Hematopoietic multipotent progenitor cell treated with erythropoietin and hydrocortisone succinate and interleukin-3 and kit ligand, for 17 days (in vitro differentiated cells): ENCODE results near the gene PRKCB.

Source experiments
- DNase-seq: peaks from one replicate; pipeline ENCODE4 v3.0.0-alpha.2; 2015; ENCODE audit warnings: low spot score

PRKCB gene

DNA sequence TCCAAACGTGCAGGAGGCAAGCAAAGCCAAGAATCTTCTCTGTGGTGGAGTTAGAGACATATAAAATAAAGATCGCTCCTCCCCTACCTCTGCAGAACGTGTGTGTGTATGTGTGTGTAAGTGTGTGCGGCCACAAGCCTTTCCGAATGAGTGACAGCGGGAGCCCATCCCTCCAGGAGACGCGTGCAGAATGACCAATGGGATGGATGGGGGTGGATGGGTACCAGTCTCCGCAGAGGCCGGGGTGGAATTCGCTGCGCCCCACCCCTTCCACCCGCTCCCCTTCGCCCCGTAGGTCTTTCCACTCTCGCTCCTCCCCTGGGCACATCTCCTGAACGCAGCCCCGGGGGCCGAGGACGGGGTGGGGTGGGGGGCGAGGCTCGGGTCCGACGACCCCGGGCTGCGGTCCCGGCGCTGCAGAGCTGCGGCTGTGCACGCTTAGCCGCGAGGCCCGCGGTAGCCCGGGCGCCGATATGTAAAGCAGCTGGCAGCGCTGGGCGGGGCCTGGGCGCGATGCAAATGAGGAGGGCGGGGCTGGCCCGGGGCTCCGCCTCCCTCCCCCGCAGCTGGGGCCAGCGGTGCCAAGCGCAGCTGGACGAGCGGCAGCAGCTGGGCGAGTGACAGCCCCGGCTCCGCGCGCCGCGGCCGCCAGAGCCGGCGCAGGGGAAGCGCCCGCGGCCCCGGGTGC is at the start of gene PRKCB:
TSS of gene PRKCB (plus strand) at position 594 of the 688 bp plus-strand sequence.
- peak; percentile 82 for DNase-seq

DNA sequence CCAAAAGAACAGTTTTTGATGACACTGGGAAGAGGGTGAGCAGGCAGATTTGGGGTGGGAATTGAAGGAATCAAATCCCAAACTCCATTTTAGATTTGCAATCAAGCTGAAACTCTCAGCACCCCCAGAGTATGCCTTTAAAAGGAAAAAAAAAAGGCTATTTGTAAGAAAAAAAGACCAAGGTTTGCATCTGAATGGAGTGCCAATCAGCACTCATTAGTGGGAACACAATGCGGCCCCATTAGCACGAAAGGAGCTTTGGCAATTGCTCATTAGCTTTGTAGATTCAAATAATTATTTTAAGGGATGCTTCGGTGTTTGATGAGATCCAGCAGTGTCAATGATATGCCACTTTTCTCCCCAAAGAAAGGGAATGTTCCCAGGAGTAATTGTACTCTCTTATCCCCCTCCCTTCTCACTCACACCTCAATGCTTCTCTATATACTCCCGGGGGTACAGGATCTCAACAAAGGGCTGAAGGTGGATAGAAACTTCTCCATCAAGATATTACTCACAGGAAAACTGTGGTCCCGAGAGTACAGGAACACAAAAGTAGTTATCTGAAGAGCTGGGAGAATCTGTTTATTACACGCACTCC is 48.7 kb upstream of the PRKCB start:
- DNase-seq, result no peak

DNA sequence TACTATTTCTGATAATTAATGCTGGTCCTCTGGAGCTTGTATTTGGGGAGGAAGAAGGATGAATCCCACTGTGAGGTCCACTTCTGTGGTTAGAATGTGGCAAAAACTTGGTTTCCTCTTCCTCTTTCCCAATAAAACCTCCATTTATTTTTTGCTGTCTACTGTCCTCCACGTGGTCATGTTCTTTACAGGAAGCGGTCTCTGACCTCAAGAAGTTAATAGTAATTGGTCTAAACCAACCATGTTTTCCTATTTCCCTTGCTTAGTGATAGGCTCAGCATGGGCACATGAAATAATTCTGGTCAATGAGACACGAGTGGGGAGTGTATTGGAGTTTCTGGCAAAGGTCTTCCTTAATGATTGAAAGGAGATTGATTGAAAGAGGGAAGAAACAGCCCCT is 47.1 kb upstream of the PRKCB start:
- DNase-seq, result no peak

DNA sequence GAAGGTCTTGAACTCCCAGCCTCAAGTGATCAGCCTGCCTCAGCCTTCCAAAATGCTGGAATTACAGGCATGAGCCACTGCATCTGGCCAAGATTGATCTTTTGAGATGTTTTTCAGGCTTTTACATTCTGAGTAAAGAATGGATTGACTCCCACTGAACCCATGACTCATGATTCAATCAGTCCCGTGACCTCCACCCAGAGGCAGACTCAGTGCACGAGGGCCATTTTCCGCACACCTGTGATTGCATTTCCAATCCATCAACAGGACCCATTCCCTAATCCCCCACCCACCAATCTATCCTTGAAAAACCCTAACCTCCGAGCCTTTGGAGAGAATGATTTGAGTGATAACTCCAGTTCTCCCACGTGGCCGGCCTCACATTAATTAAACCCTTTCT is 40.4 kb upstream of the PRKCB start:
- DNase-seq, result no peak

DNA sequence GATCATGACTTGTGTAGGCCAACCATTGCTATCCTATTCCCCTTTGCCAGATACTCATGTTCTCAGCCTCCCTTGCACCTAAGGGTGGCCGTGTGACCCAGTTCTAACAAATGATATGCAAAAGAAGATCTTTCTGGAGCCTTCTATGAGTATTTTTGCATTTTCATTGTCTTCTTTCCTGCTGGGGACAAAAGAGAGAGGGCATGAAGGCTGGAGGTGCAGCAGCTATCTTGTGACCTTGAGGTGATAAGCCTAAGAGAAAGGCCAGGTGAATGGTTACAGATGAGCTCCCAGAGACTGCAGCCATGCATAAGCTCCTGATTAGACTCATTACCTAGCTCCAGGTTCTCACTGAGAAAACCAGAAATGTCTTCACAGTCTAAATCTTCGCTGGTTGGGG is 38.8 kb upstream of the PRKCB start:
- no peak for DNase-seq

DNA sequence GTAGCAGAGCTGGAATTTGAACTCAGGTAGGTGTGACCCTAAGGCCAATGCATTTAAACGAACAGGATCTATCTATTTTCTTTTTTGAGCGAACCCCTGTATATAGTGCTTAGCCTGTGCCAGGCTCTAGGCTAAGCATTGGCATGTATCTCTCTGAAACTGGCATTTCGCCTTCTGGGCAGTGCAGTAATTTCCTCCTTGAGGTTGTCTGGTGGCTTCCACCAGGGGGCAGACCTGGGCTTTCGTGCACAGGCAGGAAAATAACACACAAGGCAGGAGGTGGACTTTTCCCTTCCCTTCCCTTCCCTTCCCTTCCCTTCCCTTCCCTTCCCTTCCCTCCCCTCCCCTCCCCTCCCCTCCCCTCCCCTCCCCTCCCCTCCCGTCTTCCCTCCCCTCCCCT is 34.4 kb upstream of the PRKCB start:
- peak; percentile 58 for DNase-seq

DNA sequence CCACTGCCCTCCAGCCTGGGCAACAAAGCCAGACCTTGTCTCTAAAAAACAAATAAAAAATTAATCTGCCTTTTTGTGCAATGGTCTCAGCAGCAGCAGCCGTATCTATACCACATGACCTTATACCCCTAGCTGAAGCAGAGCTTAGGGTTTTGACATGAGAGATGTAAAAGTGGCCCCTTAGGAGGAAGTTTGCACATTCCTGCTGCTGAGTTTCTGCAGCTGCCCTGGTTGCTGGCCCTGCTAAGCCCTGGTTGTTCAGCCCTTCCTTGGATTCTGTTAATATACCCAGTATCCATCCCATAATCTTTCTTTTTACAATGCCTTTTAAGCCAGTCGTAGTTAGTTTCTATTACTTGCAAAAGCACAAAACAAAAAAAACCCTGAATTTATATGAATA is 33.0 kb upstream of the PRKCB start:
- DNase-seq, result no peak

DNA sequence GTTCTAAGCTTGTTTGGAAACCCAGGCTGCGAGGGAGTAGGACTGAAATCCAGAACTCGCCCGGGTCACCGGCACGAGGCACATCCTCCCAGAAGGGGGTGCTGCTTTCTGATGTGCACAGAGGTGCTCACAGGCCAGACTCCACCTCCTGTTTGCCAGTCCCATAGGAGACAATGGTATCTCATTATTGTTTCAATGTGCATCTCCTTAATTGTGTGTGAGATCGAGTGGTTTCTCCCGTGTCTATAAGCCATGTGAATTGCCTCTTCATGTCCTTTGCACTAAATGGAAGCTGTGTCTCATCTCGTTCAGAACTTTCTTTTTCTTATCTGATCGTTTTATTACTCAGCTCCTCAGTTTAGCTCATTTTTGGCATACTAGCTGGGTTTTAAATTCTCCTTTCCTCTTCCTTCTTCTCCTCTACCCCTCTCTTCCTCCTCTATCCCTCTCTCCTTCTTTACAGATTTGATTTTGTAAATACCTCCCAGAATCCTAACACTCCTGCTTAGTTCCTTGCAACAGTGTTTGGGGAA is 32.1 kb upstream of the PRKCB start:
- DNase-seq, result no peak

DNA sequence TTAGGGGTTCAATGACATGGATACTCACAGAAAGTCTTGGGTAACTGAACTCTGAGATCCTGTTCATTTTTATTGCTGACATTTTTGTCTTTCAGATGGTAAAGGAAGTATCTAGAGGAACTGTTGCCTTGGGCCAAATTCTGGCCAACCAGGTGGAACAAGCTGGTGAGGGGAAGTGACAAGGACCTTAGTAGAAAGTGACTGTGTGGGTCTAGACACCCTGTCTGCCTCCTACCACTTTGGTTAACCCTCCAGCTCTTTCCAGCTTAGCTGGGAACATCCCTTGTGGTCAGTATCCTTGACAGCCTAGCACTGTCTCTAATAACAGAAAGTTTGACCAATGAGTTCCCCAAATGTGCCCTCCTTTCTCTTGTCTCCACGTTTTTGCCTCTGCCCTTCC is 28.8 kb upstream of the PRKCB start:
- DNase-seq, result no peak

DNA sequence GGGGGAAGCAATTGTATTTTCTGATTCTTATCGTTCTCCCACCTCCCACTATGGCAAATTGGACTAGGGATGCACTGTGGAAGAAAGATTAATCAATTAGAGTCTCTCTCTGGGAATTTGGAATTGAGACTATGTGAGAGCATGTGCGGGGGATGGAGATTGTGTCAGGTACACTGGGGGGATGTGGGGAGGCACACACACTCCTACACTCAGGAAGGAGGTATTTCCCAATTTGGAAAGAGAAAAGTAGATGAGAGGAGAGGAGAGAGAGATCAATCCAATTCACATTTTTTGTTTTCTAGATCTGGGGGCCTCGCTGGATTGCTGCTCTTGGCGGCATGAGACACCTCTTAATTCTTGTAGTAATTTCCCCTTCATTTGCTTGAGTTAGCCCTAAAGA is 14.3 kb upstream of the PRKCB start:
- no peak for DNase-seq

DNA sequence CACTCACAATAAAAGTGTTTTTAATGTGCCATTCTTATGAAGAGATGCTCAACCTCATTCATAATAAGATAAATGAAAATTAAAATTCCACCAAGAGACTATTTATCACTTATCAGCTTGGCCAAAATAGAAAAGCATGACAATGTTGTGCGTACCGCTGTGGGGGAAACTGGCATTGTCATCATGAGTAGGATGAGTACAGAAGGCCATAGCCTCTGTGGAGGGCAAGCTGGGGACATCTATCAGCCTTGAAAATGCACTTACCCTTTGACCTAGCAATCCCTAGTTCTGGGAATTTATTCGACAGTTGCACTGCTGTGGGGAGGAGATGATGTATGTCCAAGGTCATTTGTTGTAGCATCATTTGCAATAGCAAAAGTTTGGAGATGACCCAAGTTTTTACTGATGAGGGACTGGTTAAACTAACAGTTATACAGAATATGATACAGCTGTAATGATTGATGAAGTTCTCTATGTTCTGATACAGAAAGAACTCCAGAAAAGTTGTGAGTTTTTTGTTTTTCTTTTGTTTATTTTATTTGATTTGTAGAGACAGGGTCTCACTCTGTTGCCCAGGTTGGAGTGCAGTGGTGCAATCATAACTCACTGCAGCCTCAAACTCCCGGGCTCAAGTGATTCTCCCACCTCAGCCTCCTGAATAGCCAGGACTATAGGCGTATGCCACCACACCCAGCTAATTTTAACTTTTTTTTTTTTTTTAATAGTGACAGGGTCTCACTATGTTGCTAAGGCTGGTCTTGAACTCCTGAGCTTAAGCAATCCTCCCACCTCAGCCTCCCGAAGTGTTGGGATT is 13.7 kb upstream of the PRKCB start:
- no peak for DNase-seq

DNA sequence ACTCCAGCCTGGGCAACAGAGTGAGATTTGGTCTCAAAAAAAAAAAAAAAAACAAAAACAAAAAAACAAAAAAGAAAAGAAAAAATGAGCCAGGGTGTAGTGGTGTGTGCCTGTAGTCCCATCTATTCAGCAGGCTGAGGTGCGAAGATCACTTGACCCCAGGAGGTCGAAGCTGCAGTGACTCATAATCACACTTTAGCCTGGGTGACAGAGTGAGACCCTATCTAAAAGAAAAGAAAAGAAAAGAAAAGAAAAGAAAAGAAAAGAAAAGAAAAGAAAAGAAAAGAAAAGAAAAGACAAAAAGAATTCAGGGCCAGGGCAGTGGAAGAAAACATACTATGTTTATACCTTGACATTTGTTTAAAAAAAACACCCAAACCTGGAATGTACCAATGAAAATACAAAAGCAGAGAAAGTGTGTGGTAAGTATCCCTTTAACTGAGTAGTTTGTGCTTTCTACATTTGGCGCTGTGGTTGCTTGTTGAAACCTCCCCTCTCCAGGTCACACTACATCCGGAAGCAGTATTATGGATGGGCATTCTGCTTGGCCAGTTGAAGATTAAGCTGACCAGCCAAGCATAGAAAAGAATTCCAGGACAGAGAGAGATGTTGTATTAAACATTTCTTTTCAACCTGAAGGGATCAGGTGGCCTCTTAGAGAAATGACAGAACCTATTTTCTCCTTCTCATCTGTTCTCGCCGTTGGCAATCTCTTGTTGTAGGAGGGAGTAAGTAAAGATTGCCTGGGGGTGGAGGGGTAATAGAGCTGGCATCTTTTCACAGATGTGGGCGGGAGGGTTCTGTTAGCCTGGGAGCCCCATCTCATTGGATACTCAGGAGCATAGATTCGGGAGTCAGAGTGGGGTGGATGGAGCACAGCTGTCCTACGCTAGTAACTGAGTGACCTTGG is 12.1 kb upstream of the PRKCB start:
- no peak for DNase-seq

DNA sequence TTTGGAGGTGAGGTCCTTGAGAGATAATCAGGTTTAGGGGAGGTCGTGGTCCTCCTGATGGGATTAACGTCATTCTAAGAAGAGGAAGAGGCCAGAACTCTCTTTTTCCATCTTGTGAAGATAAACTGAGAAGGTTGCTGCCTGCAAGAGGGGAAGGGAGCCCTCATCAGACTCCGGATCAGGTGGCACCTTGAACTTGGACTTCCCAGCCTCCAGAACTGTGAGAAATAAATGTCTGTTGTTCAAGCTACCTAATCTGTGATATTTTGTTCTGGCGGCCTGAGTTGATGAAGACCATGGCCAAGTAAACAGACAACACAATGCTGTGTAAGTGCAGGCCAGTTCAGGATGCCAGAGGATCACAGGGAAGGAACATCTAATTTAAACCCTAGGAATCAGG is 10.9 kb upstream of the PRKCB start:
- DNase-seq, result no peak

DNA sequence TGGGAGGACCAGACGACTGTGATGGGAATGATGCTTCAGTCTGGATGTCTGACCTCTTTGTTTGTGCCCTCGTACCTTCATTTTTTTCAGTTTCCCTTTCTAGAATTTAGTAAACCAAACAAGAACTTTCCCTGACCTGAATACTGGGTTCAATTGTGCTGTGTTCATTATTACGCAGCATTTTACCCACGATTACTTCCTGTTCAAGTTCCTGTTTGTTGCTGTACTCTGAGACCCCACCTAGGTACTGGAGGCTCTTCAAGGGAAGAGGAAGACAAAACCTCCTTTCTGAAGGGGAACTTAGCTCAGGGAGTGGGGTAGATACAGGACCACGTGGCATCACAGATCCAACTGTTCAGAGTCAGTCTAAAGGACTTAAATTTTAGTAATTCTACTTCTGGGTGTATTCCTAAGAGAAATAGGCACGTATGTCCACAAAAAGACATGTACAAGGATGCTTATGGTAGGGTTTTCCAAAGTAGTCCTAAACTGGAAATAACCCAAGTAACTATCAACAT is 9.2 kb upstream of the PRKCB start:
- no peak for DNase-seq

DNA sequence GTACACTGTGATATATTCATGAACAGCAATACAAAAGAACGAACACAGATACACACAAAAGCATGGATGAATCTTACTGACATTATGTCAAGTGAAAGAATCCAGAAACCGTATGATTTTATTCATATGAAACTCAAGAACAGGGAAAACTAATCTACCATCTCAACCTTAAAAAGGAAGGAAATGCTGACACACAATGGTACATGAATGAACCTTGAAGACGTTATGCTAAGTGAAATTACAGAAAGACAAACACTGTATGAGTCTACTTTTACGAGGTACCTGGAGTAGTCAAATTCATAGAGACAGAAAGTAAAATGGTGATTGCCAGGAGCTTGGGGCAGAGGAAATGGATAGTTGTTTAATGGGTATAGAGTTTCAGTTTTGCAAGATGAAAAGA is 8.7 kb upstream of the PRKCB start:
- no peak for DNase-seq

DNA sequence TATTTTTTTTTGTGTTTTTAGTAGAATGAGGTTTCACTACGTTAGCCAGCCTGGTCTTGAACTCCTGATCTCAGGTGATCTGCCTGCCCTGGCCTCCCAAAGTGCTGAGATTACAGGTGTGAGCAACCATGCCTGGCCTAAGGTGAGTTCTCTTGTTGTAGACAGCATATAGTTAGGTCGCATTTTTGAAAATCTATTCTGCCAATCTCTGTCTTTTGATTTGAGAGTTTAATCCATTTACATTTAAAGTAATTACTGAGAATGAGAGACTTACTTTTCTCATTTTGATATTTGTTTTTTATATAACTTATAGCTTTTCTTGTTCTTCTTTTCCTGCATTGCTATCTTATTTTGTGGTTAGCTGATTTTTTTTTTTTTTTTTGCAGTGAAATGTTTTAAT is 6.3 kb upstream of the PRKCB start:
- no peak for DNase-seq

DNA sequence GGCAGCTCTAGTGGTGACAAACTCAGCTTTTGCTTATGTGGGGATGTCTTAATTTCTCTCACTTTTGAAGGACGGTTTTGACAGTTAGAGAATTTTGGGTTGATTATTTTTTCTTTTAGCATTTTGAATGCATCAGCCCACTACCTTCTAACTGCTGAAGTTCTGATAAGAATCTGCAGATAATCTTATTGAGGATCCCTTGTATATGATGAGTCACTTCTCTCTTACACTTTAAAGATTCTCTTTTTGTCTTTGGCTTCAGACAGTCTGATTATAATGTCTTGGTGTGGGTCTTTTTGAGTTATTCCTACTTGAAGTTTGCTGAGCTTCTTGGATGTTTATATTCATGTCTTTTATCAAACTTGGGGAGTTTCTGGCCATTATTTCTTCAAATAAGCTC is 5.5 kb upstream of the PRKCB start:
- no peak for DNase-seq

DNA sequence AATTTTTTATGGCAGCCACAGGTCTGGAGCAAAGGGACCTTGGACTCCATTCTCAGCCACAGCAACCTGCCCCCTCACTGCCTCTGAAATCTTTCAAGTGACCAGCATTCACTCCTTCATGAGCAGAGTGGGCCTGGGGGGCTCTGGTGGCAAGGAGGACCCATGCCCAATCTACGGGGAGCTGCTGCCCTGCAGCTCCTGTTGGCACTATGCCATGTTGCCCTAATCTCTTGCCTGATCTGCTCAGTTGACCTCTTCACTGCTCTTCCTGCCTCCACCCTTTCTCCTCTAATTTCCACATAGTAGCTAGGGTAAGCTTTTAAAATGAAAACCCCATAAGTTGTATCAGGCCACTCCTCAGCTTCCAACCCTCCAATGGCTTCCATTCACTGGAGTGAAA is 2.9 kb upstream of the PRKCB start:
- DNase-seq, result no peak

DNA sequence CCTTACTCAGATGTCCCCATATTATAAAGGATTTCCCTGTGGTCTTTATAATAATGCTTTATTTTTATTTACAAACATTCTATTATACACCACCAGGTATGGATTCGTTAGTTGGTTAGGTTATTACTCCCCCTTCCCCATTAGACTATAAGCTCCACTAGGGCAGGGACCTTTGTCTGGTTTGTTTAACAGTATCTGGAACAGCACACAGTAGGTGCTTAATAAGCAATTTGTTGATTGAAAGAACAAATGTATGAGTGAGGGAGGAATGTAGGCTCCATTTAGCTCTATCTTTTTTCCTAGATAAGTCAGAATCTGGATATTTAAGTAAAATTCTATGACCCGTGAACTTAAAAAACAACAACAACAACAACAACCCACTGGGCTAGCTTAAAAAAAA is 2.3 kb upstream of the PRKCB start:
- no peak for DNase-seq

DNA sequence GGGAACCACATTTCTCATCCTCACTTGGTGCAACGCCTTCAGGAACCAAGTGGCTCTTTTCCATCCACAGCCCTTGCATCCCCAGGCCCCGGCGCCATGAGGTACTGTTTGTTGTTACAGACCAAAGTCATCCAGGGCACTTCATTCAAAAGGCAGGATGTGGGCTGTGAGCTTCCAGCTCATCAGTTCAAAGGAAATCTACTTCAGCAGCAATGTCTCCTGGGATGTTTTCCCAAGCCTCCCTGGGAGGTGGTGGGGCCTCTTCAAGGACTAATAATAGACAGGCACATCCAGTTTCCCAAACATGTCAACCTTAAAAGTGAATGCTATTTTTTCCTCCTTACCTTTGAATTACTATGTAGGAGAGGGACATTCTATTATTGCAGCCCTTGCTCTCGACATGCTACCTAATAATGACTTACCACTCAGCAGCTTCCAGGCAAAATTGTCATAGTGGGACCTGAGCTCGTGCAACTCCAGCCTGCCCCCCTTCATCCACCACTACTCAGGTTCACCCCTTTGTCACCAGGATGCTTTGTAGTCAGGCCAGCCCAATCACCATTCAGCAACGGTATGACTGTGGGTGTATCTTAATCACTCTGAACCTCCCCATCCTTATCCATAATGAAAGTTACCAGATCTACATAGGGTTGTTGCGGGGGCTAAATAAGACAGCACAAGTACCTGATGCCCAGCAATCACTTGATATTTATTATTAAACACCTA is 1.7 kb upstream of the PRKCB start:
- no peak for DNase-seq

DNA sequence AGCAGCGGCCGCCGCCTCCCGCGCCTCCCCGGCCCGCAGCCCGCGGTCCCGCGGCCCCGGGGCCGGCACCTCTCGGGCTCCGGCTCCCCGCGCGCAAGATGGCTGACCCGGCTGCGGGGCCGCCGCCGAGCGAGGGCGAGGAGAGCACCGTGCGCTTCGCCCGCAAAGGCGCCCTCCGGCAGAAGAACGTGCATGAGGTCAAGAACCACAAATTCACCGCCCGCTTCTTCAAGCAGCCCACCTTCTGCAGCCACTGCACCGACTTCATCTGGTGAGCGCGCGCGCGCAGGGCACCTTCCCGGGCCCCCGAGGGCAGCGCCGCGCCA is 258 bp downstream of the PRKCB start:
- DNase-seq, result no peak
